GM18861 (cell line): Measurements from ENCODE around the gene PRLR.
A peak's percentile ranks its signal among the peaks of the same experiment; 100 is the strongest.
"Not testable (repeated sequence)": the region's sequence is repeated elsewhere in the genome, so short reads cannot be mapped to it uniquely, and the experiment has no call there.

ENCODE experiments used
- ATAC-seq: cut with Tn5 transposase; IDR thresholded peaks from one replicate; pipeline ENCODE4 v1.9.1; 2021; ENCODE audit not compliant: unreplicated experiment

Gene PRLR

DNA sequence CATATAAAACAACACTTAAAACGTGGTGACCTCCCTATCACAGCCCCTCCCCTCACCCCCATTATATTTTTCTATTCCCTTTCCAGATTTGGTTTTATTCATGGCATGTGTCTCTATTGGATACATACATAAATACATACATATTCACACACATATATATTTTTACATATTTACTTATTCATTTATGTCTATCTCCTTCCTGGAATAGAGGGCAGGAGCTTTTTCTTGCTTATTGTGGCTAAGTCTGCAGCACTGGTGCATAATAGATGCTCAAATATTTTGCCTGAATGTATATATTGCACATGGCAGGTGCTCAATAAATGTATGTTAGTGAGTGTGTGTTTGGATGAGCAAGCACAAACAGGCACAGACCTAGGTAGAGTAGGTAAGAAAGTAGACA lies 185.0 kb downstream of the PRLR start:
- ATAC-seq, result no peak

DNA sequence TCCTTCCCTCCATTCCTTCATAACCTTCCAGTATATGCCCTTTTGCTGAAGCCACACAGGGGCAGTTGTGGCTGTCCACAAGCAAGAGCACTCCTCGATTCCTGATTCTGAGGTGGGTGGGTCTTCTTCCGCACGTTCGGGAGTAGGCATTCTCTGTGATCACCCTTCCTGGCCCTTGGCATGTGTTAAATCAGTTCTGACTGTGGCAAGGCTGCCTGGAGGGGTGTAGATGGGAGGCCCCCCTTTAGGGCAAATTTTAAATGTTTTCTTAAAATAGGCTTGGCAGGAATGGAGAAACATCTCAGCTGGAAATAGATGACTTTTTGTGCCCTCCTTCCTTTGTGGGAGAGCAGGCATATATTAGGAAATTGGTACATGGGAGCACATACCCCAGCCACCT lies 185.6 kb downstream of the PRLR start:
- no peak for ATAC-seq

DNA sequence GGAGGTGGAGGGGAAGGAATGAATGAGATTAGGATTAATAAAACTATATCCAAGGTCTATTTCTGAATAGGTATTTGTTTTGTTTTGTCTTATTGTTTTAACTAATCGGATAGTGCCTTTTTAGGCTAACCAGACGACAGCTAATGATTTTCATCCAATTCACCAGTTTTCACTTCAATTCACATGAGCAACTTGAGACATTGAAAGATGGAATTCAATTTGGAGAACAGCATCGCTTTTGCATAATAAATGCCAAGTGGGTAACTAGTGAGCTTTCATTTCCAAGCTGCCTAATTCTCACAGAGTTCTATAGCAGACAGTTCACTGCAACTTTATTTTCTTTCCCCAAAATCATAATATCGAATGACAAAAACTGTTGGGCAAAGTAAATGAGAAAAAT lies 187.5 kb downstream of the PRLR start:
- no peak for ATAC-seq

DNA sequence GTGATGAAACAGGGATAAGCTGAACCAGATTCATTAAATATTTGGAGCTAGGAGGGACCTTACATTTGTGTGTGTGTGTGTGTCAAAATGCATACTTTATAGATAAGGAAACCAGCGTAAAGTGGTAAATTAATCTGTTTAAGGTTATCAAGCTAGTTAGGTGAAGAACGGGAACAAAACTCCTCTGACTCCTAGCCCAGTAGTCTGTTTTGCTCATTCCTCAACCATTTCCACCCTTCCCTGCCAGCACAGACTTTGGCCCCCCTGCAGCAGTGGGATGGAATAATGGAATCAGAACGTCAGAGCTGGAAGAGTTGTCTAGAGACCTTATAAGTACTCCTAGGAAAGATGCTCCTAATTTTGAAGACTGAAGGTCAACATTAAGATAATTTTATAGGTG lies 189.0 kb downstream of the PRLR start:
- no peak for ATAC-seq

DNA sequence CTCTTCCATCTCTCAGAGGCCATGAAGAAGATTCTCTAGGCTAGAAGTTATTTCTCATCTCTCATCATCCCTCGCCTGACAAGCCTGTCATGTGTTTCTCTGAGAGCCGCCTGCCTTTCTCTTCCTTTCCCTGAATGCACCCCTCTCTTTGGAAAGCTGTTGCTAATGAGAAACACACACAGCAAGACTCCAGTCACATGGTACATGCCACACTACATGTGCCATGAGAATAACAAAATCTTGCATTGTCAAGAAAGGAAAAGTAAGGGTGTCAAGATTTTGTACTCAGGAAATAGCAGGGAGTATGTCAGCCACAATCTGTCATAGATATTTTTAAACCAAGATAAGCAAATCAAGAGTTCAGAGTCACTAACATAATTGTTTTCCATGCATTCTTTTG lies 191.4 kb downstream of the PRLR start:
- ATAC-seq, result no peak

DNA sequence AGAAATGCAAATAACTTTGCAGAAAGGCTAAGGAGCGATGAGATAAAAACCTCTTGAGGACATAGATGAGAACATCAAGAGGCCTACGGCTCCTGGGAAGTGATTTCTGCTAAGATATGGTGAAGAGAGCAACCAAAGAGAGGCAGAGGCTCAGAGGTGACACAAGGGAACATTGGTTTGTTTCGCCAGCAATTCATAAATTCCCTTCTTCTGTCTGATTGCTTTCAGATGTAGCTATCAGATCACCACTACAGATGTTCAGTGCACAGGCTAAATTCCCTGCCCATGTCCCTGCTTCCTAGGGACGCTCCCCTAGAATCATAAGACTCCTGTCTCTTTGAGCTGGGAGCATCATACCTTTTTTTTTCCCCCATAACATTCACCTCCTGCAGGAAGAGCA lies 193.8 kb downstream of the PRLR start:
- ATAC-seq, result no peak

DNA sequence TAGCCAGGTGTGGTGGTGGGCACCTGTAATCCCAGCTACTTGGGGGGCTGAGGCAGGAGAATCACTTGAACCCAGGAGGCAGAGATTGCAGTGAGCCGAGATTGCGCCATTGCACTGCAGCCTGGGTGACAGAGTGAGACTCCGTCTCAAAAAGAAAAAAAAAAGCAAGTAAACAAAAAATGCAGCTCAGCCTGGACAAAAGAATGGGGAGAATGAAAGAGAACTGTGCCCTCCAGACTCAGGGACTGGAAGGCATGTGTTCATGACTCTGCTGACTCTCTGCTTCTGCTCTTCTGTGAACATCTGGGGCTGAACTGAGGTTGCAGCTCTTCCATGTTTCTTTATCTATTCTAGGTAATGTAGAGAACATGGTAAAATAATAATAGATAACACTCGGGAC lies 194.4 kb downstream of the PRLR start:
- not testable (repeated sequence) for ATAC-seq

DNA sequence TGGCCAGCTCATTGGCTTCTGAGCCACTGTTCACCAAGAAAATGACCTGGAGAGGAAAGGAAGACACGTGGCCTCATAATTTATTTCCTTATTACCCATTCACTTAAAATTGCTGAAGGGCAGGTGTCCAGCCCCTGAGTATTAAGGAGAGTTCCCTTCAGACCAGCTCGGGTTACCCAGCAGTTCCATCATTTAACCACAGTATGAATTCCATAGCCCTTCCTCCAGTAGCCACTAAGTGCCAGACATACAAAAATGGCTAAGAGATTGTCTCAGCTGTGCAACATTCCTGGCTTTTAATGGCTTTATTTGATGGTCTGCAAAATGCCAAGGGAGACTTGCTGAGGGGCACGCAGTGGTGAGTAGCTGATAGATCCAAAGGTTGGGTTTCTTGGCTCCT lies 195.0 kb downstream of the PRLR start:
- ATAC-seq, result no peak

DNA sequence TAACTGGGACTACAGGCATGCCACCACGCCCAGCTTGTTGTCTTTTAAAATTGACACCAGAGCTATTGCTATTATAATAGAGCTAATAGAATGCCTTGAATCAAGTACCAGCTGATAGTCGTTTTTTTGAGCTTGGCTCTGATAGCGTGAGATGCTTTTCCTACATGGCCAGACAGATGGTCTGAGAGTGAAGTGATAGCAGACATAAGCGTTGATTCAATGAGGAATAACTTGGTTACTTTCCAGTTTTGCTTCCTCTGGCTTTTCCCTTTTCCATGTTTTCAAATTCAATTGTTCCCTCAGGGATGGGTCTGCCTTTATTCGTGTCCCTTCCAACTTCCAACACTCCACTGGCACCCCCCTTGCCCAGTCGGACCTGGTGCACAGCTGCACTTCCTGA lies 197.9 kb downstream of the PRLR start:
- ATAC-seq, result no peak

DNA sequence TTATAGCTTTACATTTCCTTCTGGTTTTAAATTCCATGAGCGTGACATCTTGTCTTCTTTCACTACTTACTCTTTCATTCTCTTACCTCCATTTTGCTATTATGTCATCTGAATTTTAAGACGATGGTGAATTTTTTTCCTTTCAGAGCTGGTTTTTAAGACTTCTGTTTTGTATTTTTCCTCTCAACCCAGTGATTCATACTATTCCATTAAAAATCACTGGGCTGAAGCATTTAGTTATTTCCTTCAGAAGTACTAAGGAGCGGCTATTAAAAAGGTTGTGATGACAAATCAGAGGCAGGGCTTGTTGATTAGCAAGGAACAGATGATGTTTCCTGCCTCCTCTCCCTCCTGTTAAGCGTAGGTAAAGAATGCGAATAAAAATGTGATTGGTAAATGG lies 199.0 kb downstream of the PRLR start:
- ATAC-seq, result no peak

DNA sequence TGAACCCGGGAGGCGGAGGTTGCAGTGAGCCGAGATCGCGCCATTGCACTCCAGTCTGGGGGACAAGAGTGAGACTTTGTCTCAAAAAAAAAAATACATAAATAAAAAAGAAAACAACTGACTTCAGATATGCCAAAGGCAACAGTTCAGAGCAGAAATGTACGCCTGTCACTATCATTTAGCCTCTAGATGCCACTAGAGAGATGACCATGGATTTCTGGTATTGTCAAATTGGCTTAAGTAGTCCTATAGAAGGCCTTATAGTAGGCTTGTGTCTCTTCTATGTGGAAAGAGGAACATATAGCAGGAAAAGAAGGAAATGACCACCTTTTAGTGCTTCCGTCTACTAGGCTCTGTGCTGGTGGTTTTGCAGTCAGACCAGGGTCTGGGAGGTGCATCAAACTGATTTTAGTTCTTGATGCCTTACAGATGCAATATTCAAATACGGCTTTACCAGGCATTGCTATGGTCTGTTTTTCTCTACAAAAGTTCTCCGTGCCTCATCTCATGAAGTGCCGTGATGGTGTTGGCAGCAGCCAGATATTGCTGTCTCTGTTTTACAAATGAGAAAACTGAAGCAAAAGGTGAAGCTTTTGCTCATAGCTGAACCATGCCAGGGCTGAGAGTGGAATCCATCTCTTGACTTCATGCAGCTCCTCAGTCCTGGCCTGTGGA lies 199.7 kb downstream of the PRLR start:
- no peak for ATAC-seq

DNA sequence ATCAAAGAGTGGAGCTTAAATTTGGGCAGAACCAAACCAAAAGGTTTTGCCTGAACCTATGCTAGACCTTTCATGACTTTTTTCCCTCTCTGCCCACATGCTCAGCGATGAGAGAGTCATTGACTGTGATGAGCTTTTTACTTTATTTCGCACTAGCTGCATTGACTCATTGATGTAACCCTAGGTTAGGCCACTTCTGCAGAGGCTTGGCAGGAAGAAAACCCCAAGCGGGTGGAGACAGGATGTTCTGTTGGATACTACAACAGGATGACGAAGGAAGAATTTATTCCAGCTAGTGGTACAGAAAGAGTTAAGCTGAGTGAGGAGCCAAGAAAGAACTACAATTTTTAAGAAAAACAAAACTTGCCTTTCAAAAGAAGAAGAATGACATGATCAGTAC lies 201.0 kb downstream of the PRLR start:
- ATAC-seq, result no peak

DNA sequence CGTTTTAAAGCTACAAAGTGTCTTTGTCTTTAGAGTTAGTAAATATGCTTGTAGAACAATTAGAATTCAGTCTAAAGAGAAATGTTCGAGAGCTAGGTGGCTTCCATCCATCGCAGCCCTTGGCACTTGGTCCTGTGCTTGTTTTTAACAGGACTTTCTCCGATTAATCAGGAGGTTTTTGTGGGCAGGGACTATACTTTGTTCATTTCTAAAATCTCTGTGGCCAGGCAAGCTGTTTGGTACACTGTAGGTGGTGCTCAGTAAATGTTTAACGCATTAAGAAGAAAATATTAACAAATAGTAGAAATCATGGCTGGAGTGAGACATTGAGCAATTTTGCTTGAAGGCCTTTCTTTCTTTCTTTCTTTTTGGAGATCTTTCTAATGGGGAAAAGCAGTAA lies 203.3 kb downstream of the PRLR start:
- no peak for ATAC-seq

DNA sequence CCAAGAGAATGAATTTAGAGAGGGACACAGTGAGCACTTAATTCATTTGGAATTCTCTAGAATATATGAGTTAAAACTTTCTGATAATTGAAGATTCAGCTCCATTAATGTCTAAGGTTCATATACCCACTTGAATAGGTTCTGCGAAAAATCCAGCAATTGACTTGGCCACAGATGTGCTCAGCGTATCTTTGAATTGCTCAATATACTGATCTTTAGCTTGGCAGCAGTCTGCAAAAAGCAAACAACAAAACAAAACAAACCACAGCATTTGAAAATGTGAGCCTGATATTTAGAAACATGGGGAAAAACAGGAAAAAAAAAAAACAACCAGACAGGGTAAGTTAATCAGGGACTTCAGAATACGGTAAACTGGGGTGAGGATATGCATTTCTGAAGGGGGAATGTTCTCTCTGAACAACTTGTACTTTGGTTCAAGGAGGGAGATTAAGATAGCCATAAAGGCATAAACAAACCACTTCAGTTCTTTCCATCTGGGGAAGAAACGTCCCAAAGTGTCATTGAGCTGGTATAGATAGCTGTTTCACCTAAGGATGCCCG lies 203.9 kb downstream of the PRLR start:
- ATAC-seq, result no peak

DNA sequence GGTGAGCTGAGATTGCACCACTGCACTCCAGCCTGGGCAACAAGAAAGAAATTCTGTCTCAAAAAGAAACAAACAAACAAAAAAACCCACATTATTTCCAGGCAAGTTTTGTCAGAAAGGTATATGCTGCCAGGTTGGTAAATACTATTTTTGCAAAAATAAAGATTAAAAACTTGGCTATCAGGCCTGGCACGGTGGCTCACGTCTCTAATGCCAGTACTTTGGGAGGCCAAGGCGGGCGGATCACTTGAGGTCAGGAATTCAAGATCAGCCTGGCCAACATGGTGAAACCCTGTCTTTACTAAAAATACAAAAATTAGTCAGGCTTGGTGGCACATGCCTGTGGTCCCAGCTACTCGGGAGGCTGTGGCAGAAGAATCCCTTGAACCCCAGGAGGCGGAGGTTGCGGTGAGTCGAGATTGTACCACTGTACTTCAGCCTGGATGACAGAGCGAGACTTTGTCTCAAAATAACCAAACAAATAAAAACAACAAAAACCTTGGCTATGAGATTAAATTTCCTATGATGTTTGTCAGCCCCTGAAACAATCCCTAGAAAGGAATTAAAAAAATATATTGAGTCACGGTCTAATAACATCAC lies 205.3 kb downstream of the PRLR start:
- no peak for ATAC-seq

DNA sequence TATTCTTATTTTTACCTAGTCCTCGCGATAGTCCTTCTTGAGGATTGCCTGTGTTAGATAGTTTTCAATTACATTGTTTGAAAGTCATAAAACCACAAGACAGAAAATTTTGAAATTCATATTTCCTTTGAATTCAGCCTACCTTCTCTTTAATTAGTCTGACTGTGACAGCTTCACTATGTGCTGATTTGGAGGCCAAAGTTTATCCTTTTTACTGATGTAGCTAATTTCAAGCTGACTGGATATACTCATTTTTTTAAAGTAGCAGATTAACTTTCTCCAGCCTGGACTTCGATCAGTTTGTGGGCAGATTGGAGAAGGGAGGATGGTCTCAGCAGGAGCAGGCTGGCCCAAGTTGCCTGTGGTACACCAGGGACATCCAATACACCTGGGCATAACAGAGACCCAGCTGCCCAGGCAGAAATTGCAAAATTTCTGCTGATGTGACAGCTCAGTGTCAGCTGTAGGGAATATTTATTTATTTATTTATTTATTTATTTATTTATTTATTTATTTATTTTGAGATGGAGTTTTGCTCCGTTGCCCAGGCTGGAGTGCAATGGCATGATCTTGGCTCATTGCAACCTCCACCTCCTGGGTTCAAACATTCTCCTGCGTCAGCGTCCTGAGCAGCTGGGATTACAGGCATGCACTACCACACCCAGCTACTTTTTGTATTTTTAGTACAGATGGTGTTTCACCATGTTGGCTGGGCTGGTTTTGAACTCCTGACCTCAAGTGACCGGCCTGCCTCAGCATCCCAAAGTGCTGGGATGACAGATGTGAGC lies 206.7 kb downstream of the PRLR start:
- ATAC-seq, result no peak

DNA sequence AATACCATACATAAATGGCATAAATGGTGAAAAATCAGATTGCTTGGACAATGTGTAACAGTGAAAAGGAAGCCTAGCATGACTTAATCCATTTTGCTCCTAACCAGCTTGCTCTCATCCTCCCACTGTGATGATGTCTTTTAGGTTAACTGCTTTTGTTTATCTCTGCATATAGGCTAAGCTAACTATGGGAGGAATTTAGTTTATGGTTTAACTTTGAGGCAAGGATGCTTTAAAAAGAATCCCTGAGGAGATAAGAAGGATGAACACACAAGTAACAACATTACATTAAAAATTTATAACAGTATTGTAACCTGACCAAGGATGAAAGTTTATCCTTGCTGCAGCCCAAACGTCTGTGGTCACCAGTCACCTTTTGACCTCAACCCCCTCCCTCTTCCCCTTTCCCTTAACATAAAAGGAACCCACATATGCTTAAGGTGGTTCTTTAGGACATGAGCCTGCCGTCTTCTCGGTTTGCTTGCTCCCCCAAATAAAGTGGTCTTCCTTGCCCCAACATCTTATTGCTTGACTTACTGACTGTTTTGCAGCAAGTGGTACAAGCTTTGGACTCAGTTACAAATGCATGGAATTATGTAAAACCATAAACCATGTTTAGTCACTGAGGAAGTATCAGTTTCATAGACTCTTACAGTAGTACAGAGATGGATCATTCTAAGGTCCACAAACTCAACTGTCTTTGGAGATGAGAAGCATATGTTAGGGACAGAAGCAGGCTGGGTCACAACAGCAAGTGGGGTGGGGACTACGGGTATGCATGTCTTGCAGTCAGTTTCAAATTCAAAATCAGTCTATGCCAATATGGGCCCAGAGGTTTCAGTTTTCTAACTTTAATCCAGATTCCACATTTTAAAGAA lies 213.9 kb downstream of the PRLR start:
- peak; percentile 76 for ATAC-seq

DNA sequence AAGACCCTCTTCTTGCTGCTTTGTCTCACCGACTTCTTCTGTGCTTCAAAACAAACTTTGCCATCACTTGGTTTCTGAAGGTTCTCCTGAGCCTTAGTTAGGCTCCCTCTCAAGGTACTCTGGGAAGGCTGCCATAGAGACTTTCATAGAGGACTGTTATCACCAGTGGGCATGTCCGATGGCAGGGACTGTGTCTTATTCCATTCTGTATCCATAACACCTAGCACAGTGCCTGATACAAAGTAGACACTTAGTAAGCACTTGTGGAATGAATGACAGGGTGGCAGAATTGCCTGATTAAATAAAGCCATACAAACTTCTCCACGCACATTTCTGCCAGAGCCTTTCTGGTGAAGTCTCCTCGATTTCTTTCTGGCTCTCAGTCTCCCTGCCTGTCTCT lies 215.2 kb downstream of the PRLR start:
- ATAC-seq, result no peak

DNA sequence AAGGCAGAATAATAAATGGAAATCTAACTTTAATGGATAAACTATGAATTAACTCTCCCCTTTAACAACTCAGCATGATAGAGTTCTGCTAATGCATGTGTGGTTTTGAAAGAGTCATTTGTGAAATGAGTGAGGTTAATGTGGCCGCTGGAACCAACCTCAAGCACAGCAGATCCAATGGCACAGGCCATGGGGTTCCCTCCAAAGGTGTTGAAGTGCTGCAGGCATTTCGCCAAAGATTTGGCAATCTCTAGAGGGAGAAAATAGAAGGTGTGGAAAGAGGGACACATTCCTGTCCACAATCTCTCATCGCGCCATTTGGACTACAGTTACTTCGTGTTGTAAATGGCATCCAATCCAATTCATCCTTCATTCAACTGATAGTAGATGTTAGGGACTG lies 217.5 kb downstream of the PRLR start:
- ATAC-seq, result no peak

DNA sequence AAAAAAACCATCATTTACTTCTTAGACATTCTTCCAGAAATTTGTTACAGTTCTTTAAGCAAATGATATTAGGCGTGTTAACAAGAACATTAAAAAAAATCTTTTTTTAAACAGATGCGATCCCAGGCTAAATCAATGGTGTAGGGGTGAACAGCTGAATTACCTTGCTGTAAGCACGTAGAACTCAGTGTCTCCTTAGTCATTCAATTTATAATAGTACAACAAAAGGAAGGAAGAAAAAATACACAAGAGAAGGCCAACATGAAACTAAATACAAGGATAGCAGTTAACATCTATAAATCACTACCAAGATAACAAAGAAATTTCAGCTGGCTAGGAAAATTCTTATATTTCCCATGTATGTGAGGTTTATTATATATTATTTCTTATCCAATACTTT lies 217.9 kb downstream of the PRLR start:
- no peak for ATAC-seq

DNA sequence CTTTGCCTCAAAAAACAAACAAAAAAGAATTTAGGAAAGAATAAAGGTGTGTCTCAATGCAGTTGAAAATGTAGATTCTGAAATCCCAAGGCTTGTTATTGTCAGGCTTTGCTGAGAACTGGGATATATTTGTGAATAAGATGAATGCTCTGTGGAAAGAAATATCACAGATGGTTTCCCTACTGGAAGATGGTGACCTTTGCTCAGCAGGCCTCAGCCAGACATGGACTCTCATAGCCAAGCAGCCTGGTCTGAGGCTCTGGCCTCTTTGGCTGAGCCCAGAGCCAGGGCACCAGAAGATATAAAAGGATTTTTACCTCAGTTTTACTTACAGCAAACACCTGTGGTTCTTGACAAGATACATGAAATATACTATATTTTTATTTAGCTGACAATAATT lies 219.6 kb downstream of the PRLR start:
- ATAC-seq, result no peak
